ENCODE results near the gene NUTF2. TPM values are rescaled to one million over a fixed set of nuclear protein-coding genes. Genes with fewer than 3 reads are reported as not detected.

Gene NUTF2
- total RNA-seq, 1 donor: 203 TPM

GRCh38 chr16:67917852-67918236, 71.1 kb downstream of the NUTF2 start:
- no peak overlapping the region for H2AFZ ChIP-seq (ENCODE audit: low read length)
- no peaks in the 10 kb centered on the region for H3K27me3 ChIP-seq (ENCODE audit: insufficient read depth, low read length)
- peaks cover 25% of the 10 kb centered on the region for H3K4me1 ChIP-seq (ENCODE audit: insufficient read depth, low read length)
- peak overlapping the region; percentile 25 for H3K4me2 ChIP-seq (ENCODE audit: insufficient read depth, low read length)
- no peak for TF ChIP-seq CTCF (IDR thresholded peaks at IDR 0.05; ENCODE audit: extremely low read depth, low read depth, low read length)
- H3K36me3 ChIP-seq (ENCODE audit: insufficient read depth, low read length): peaks cover 16% of the 10 kb centered on the region
- peak overlapping the region; percentile 65 for H3K27ac ChIP-seq (ENCODE audit: low read depth, low read length)
- peaks cover 56% of the 10 kb centered on the region for H3K79me2 ChIP-seq (ENCODE audit: insufficient read depth, low read length)
- no peak overlapping the region for H3K4me3 ChIP-seq (ENCODE audit: insufficient read depth, low read length)
- DNase-seq (ENCODE audit: insufficient read length, low spot score, missing footprints): peak; percentile 97
- peaks cover 69% of the 10 kb centered on the region for H4K20me1 ChIP-seq (ENCODE audit: insufficient read depth, low read length)
- H3K9me3 ChIP-seq (ENCODE audit: low read depth, low read length): no peaks in the 10 kb centered on the region

- Histone ChIP-seq H3K27me3 (ENCODE audit: insufficient read depth, low read length) (no peaks in the 10 kb centered on the region), H3K79me2 (ENCODE audit: insufficient read depth, low read length) (peaks cover 69% of the 10 kb centered on the region), H3K9me3 (ENCODE audit: low read depth, low read length) (no peaks in the 10 kb centered on the region), H2AFZ (ENCODE audit: low read length) (no peak overlapping the region), H3K36me3 (ENCODE audit: insufficient read depth, low read length) (peaks cover 20% of the 10 kb centered on the region), H3K27ac (ENCODE audit: low read depth, low read length) (no peak overlapping the region), H4K20me1 (ENCODE audit: insufficient read depth, low read length) (peaks cover 78% of the 10 kb centered on the region), H3K4me2 (ENCODE audit: insufficient read depth, low read length) (no peak overlapping the region), H3K4me1 (ENCODE audit: insufficient read depth, low read length) (peaks cover 25% of the 10 kb centered on the region), H3K4me3 (ENCODE audit: insufficient read depth, low read length) (no peak overlapping the region)
- DNase-seq (ENCODE audit: insufficient read length, low spot score, missing footprints): no peak
- TF ChIP-seq CTCF (IDR thresholded peaks at IDR 0.05; ENCODE audit: extremely low read depth, low read depth, low read length): no peak
These were observed 73.0 kb downstream of the NUTF2 start for GRCh38 chr16:67919622-67920221.

Small RNAs within 50 kb of the gene (small RNA-seq; reads per million reads assigned to genes)
- not detected for gene AC040162.2
- gene NRN1L: not detected

Other genes starting within 250 kb of the NUTF2 start
- under 0.01 TPM in 2 replicates for gene CARMIL2, start 201.8 kb upstream of the NUTF2 start, total RNA-seq
- gene ACD, start 186.7 kb upstream of the NUTF2 start, total RNA-seq: 16.5 and 18.8 TPM in 2 replicates
- 2.4 and 2.9 TPM in 2 replicates for gene PARD6A, start 186.0 kb upstream of the NUTF2 start, total RNA-seq
- 13.3 and 15.9 TPM in 2 replicates for gene ENKD1, start 180.2 kb upstream of the NUTF2 start, total RNA-seq
- gene C16orf86, start 180.1 kb upstream of the NUTF2 start, total RNA-seq: 6.2 and 6.9 TPM in 2 replicates
- 15.9 and 19.4 TPM in 2 replicates for gene GFOD2, start 127.6 kb upstream of the NUTF2 start, total RNA-seq
- 5.4 and 5.6 TPM in 2 replicates for gene RANBP10, start 40.4 kb upstream of the NUTF2 start, total RNA-seq
- 0.88 and 1.8 TPM in 2 replicates for gene TSNAXIP1, start 40.0 kb upstream of the NUTF2 start, total RNA-seq
- gene THAP11, start 4.6 kb upstream of the NUTF2 start, total RNA-seq: 23.6 and 25.7 TPM in 2 replicates
- 24.2 and 25.6 TPM in 2 replicates for gene CENPT, start 760 bp downstream of the NUTF2 start, total RNA-seq
- gene EDC4, start 26.1 kb downstream of the NUTF2 start, total RNA-seq: 45.7 and 60.8 TPM in 2 replicates
- 0.29 TPM in 1 of 2 replicates, not detected in the other for gene NRN1L, start 38.0 kb downstream of the NUTF2 start, total RNA-seq
- gene PSKH1, start 46.3 kb downstream of the NUTF2 start, total RNA-seq: 16.8 and 18.5 TPM in 2 replicates
- gene CTRL, start 84.9 kb downstream of the NUTF2 start, total RNA-seq: 0.36 and 0.59 TPM in 2 replicates
- gene PSMB10, start 89.9 kb downstream of the NUTF2 start, total RNA-seq: 44.5 and 47.0 TPM in 2 replicates
- 6.9 and 8.8 TPM in 2 replicates for gene LCAT, start 97.2 kb downstream of the NUTF2 start, total RNA-seq
- gene SLC12A4, start 121.7 kb downstream of the NUTF2 start, total RNA-seq: 79.3 and 82.2 TPM in 2 replicates
- not detected in 2 replicates for gene DPEP3, start 133.6 kb downstream of the NUTF2 start, total RNA-seq
- gene DPEP2, start 152.6 kb downstream of the NUTF2 start, total RNA-seq: not detected in 2 replicates
- not detected in 2 replicates for gene DPEP2NB, start 169.0 kb downstream of the NUTF2 start, total RNA-seq
- 10.5 and 12.4 TPM in 2 replicates for gene DDX28, start 176.3 kb downstream of the NUTF2 start, total RNA-seq
- gene DUS2, start 176.4 kb downstream of the NUTF2 start, total RNA-seq: 8.7 and 8.8 TPM in 2 replicates
- 36.2 and 43.9 TPM in 2 replicates for gene NFATC3, start 238.4 kb downstream of the NUTF2 start, total RNA-seq

Data from osteoblast (primary cell).